ENCODE measurements around the gene NMBR.
"Not testable (repeated sequence)": the region's sequence is repeated elsewhere in the genome, so short reads cannot be mapped to it uniquely, and the experiment has no call there.

Gene NMBR

DNA sequence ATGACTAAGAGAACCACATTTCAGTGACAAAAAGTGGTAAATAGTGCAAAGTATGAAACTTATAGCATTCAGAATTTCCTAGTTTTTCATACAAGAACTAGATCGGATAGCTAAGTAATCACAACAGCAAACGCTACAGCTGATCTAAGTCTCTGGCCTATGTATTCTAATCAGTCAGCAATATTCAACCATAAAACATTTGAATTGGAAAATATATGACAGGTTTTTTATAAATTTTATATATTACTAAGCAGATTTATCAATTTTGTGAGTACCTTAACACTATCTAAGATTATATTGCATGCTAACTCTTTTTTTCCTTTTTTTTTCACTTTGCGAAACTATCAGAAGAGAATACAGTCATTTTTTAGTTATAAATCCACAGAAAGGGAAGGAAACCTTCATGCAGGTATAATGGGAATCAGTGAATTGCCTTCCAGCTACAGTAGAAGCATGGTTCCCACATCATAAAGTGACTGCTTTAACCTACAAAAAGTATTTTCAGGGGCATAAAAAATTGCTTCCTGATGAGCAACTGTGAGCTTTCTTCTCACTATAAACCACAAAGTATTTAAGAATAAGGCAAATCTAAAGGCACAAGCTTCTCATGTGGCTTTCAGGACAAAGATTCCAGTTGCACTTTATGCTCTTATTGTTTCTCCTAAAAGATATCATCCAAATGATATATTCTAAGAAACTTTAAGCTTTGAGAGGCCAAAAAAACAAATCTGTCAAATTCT, 88.2 kb downstream of the NMBR start:
- no peak for DNase-seq (ENCODE audit: low read depth)

DNA sequence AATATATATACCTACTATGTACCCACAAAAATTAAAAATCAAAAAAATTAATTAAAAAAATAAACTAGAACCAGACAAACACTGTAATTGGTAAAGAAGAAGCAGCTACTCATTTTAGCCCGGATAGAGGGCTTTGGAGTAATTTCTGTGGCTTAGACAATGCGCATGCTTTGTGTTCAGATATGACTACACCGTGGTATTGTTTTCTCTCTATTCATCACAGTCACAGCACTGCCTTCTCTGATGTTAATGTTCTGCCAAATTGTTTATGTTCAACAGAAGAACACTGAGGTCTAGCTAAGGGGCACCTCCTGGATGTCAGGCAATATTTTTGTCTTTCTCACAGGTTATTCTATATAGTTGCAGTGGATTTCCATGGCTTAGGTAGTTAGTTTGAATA, 91.7 kb downstream of the NMBR start:
- no peak for DNase-seq (ENCODE audit: low read depth)

DNA sequence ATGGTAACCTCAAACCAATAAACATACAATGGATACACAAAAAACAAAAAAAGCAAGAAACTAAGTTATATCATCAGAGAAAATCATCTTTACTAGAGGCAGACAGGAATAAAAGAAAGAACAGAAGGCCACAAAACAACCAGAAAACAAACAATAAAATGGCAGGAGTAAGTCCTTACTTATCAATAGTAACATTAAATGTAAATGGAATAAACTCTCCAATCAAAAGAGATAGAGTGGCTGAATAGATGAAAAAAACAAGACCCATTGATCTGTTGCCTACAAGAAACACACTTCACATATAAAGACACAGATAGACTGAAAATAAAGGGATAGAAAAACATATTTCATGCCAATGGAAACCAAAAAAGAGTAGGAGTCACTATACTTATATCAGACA, 95.5 kb downstream of the NMBR start:
- DNase-seq (ENCODE audit: low read depth), result no peak

DNA sequence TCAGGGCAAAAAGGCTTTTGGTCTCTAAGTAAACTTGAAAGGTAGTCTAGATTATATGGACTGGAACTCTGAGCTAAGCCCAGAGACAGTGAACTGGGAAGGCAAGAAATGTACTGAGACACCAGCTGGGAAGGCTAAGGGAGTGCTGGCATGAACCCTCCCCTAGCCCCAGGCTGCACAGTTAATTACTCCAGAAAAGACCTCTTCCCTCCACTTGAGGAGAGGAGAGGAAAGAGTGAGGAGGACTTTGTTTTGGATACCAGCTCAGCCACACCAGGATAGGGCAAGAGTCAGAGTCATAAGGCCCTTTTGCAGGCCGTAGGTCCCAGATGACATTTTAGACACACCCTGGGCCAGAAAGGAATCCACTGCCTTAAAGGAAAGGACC, 98.3 kb downstream of the NMBR start:
- no peak for DNase-seq (ENCODE audit: low read depth)

DNA sequence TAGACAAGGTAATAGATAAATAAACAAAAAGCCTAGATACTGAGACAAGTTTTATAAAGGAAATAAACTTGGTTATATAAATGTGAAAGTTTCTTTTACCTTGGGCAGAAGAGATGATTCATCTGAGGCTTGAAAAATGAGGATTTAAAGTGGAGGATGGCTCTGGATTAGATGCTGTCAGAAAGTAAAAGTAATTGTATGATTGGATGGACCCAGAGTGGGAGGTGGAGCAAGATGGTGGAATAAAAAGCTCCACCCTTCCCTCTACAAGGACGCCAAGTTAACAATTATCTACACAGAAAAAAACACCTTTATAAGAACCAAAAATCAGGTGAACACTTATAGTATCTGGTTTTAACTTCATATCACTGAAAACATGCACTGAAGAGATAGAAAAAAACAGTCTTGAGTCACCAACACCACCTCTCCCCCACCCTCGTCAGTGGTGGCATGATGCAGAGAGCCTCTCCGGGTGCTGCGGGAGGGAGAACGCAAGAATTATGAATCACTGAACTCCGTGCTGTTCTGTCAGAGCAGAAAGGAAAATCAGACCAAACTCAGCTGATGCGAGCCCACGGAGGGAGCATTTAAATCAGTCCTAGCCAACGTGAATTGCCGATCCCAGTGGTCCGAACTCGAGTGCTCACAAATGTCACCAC, 98.9 kb downstream of the NMBR start:
- DNase-seq (ENCODE audit: low read depth), result no peak

DNA sequence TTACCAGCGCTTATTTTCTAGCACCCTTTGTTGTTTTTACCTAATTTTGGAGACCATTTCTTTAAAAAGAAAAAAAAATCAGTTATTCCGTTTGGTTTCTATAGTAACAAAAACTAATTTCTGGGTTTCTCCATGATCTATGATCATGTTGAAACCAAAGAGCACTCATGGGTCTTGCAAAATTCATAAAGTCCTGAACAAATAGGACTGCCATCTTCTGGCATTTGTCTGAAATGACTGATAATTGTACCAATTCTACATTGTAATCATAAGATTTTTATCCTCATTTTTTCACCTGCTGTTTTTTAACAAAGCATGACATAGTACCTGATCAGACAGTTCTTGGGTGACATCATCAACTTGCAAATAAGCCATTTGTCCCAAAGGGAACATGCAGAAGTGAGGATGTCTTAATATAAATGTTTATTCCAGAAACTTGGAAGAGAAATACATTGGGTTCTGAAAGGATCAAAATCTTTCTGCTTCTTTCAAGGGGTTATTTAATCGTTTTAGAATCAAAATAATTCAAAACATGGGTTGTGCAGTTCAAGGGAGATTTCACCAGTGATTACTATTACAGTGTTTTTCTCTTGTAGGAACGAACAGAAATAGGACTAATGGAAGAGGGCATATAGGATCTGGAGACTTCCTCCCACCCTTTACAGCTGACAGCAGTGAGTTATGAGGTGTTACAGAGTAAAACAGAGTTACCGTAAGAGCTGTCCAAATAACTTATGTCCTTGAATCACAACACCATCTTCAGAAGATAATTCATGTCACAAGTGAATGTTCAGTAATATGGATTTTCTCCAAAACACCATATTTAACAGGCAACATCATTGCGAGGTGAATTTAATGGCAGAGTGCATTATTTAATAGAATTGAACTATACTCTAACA, 101.3 kb downstream of the NMBR start:
- peak; percentile 69 for DNase-seq (ENCODE audit: low read depth)

DNA sequence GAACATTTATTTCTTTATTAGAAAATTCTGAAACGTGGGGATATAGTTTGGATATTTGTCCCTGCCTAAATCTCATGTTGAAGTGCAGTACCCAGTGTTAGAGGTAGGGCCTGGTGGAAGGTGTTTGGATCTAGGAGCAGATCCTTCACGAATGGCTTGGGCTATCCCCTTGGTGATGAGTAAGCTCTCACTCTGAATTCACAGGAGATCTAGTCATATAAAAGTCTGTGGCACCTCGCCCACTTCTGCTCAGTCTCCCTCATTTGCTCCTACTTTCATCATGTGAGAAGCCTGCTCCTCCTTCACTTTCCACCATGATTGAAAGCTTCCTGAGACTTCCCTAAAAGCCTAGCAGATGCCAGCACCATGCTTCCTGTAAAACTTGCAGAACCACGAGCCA, 111.0 kb downstream of the NMBR start:
- DNase-seq (ENCODE audit: low read depth), result no peak

DNA sequence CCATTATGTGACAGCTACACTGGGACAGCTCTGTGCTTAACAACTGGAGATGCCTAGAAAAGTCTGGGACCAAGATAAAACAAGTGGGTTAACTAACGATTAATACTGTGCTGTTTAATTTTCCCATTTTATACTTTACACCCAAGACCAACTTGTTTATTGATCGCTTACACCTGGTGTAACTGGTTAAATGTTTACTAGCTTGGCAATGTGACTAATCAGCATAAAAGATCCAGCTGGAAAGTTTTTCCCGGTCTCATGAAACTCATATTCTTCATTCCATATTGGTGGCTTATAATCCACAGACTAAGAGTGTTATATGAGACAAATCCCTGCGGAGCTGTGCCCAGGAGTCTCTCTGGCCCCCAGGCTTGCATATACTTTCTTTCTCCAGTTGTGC, 115.9 kb downstream of the NMBR start:
- DNase-seq (ENCODE audit: low read depth), result no peak

DNA sequence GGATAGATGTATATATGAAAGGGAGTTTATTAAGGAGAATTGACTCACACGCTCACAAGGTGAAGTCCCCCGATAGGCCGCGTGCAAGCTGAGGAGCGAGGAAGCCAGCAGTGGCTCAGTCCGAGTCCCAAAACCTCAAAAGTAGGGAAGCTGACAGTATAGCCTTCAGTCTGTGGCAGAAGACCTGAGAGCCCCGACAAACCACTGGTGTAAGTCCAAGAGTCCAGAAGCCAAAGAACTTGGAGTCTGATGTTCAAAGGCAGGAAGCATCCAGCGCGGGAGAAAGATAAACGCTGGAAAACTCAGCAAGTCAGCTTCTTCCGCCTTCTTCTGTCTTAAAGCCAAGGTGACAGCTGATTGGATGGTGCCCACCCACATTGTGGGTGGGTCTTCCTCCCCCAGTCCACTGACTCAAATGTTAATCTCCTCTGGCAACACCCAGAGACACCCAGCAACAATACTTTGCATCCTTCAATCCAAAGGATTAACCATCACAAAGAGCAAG, 116.8 kb downstream of the NMBR start:
- no peak for DNase-seq (ENCODE audit: low read depth)

DNA sequence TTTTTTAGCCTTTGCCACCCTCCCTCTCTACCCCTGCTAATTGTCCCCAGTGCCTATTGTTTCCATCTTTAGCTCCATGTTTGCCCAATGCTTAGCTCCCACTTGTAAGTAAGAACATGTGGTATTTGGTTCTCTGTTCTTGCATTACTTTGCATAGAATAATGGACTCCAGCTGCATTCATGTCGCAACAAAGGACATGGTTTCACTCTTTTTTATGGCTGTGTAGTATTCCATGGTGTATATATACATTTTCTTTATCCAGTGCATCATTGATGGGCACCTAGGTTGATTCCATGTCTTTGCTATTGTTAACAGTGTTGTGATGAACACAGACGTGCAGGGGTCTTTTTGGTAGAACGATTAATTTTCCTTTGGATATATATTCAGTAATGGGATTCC, 118.4 kb downstream of the NMBR start:
- no peak for DNase-seq (ENCODE audit: low read depth)

DNA sequence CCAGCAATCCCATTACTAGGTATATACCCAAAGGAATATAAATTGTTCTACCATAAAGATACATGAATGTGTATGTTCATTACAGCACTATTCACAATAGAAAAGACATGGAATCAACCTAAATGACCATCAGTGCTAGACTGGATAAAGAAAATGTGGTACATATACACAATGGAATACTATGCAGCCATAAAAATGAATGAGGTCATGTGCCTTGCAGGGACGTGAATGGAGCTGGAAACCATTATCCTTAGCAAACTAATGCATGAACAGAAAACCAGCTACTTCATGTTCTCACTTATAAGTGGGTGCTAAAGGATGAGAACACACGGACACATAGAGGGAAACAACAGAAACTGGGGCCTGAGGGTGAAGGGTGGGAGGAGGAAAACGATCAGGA, 119.1 kb downstream of the NMBR start:
- not testable (repeated sequence) for DNase-seq (ENCODE audit: low read depth)

DNA sequence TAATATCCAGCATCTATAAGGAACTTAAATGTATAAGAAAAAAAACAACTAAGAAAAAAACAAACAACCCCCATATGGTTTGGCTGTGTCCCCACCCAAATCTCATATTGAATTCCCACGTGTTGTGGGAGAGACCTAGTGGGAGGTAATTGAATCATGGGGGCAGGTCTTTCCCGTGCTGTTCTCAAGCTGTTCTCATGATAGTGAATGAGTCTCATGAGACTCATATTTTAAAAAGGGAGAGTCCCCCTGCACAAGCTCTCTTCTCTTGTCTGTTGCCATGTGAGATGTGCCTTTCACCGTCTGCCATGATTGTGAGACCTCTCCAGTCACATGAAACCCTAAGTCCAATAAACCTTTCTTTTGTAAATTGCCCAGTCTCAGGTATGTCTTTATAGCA, 119.8 kb downstream of the NMBR start:
- DNase-seq (ENCODE audit: low read depth), result no peak

DNA sequence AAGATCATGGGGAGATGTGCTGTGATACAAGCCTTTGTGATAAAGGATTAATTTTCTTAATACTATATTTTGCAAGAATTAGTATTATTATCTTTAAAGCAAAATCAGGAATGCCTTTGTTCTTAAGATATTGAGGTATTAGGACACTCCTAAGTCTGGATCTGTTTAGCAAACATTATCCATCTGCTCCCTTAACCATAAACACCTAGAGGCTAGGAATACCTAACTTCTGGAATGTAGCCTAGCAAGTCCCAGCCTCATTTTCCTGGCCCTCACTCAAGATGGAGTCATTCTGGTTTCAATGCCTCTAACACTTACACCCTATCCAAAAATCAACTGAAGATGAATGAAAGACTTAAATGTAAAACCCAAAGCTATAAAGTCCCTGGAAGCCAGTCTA, 120.5 kb downstream of the NMBR start:
- no peak for DNase-seq (ENCODE audit: low read depth)

All from stromal cell of bone marrow (primary cell).